HG03066 (cell line): ENCODE data around the gene PBX3.
A peak's percentile ranks its signal among the peaks of the same experiment; 100 is the strongest.

ENCODE experiments used
- ATAC-seq: cut with Tn5 transposase; IDR thresholded peaks from one replicate; pipeline ENCODE4 v1.9.1; 2021; ENCODE audit warnings: low read depth; ENCODE audit not compliant: unreplicated experiment

Gene PBX3

DNA sequence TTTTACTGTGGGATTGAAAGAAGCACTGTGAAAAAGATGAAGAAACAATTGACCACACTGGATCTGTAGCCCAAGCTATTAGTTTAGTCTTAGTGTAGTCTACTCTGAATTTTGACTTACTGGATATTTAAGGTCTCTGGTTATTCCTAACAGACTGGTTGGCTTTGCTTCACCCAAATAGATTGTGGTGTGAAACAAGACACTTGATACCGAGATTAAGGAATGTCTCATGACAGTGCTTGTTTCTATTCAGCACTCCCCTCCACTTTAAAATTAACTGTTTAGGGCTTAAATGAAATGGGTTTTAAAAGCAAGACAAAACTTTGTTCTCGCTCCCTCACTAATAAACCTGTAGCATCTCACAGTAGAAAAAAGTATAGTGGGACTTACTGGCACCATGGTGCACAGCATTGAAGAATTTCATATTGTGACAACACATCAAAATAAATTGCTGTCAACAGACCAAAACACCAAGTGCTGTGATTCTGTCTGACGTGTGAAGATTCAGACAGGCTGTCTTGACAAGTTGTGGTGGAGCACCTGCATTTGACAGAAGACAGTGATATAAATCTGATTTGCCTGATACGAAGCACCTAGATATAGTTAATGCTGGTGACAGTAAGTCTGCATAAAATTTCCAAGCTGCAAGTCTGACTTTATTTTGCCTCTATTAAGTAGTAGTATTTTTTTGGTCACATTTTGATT is 73.1 kb downstream of the PBX3 start:
- ATAC-seq = no peak

DNA sequence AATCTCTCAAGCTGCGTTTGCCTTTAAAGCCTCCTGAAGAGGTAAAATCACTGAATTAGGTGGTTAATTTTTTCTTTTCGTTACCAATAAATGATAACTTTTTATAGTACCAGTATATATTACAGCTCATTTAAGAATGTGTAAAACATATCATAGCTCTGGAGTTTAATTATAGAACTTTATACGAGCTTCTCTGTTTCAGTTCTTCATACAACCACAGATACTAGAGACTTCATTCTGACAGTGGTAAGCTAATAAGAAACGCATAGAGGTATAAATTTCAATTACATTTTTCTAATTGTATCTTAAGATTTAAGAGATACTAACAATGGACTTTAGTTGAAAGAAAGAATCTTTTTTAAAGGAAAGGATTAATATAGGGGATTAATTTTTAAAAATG is 73.9 kb downstream of the PBX3 start:
- no peak for ATAC-seq

DNA sequence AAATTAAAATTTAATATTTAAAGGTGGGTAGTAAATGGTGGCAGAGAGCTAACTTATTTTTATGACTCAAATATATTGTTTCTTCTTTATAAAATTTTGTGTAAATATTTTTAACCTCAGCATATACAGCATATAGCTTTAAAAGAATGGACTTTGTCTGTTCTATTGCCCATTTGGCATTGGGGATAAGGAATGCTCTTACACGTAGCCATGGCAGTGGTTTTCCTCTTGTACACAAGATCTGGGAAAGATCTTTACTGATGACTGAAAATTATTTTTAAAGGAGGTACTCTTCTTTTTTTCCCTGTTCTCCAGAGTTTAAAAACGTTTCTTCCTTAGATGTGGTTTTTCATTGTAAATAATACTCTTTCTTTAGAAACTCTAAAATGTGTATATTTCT is 75.0 kb downstream of the PBX3 start:
- ATAC-seq = no peak

DNA sequence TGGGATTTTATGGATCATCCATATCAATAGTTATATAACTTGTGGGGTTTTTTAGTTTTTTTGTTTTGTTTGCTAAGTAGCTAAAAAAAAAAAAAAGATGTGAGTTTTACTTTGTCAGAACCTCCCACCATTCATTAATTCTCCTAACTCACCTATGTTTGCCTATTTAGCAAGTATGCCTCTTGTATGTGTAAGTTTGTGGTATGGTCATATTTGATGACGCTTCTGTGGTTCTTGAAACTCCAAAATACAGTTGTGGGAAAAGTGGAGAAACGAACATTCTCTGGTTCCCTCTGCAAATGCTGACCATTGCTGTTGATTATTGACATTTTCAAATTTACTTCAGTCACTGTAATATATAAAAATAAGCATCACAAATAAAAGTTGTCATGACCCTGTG is 75.7 kb downstream of the PBX3 start:
- ATAC-seq = no peak

DNA sequence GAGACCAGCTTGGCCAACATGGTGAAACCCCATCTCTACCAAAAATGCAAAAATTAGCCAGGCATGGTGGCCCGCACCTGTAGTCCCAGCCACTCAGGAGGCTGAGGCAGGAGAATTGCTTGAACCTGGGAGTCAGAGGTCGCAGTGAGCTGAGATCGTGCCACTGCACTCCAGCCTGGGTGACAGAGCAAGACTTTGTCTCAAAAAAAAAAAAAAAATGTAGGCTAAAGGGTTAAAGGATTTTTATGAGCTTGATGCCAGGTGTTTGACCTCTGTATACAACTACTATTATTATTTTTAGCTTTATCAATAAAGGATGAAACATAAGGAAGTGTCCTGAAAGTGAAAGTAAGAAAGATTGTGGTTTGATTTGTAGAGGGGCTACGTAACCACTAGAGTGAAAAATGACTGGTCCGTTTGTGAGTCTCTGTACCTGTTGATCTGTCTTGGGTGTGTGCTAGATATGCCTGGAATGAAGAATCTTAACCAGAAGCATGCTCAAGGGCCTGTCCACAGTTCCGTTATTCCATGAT is 76.8 kb downstream of the PBX3 start:
- ATAC-seq = peak; percentile 48

DNA sequence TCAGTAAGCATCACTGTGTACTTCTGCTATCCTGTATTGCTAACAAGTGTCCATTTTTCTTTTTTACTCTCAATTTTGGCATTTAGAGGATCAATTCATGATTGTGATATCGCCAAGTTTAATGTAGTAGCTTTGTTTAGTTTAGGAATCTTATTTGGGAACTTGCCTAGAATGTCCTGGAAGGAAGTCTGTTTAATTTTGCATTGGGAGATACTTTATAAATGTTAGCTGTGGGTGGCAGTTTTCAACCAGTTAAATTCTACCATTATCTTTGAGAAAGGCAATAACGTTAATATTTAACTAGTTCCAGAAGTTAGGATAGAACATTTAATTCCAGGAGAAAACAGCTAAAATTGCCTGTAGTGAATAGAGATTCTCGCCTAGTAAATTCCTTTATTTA is 78.6 kb downstream of the PBX3 start:
- no peak for ATAC-seq

DNA sequence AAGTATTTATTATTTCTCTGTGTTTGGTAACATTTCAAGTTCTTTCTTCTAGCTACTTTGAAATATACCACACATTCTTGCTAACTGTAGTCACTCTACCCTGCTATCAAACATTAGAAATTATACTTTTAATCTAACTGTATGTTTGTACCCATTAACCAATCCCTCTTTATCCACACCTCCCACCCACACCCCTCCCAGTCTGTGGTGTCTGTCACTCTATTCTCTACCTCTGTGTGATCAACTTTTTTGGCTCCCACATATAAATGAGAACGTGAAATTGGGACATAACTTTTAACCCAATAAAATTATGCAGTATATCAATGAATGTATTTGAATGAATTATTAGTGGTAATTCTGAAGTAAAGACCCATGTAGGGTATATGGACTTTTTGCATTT is 79.7 kb downstream of the PBX3 start:
- no peak for ATAC-seq

DNA sequence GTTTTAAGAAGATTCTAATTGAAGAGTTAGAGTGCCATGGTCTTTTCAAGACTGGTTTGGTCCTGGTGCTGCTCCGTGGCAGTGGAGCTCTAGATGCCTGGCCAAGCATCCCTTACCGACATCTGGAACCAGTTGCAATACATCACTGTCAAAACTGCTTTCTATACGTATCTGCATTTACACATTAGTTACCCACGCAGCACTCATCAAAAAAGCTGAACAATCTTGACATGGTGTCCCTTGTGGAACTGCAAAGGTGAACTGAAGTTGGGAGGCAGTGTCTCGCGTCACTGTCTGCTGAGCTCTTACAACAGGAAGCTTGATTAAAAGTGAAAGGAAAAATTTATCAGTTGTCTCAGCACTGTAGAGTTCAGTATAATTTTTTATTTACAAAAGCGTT is 82.6 kb downstream of the PBX3 start:
- peak; percentile 65 for ATAC-seq

DNA sequence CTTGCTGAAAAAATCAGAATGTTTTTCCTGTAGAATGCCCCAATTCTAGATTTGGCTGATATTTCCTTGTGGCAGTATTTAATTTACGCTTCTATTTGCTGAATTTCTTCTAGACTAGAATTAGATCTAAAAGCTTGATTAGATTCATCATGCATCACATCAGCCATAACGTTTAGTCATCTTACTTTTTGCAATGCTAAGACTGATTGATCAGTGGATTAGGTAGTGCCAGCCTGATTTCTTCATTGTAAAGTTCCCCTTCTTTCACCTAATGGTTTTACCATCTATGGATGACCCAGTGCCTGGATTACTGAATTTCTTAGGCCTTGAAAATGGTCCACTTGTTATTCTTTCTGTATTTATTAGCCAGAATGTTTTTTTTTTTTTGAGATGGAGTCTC is 83.9 kb downstream of the PBX3 start:
- no peak for ATAC-seq

DNA sequence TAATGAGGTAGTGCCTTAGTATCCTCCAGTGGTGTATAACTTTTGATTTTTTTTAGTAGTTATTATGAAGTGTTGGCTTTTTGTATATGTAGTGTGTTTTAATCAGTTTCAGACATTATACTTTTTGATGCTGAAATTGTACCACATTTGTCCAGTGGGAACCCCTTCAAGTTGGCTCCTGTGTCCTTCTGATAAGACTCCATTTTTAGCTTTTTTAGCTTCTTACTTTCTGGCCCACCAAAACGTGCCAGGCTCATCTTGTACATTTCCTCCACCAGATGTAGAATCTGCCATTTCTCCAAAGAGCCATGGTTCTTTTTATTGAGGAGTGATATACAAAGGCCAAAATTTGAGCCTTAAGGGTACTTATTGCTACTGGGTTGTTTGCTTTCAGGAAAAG is 84.4 kb downstream of the PBX3 start:
- no peak for ATAC-seq

DNA sequence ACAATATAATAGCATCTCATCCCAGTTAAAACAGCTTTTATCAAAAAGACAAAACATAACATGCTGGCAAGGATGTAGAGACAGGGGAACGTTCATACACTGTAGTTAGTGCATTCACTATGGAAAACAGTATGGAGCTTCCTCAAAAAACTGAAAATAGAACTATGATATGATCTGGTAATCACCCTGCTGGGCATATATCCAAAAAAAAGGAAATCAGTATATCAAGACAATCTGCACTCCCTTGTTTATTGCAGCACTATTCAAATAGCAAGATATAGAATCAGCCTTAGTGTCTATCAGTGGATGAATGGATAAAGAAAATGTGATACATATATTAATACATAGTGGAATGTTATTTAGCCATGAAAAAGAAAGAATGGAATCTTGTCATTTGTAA is 88.5 kb downstream of the PBX3 start:
- ATAC-seq = no peak

DNA sequence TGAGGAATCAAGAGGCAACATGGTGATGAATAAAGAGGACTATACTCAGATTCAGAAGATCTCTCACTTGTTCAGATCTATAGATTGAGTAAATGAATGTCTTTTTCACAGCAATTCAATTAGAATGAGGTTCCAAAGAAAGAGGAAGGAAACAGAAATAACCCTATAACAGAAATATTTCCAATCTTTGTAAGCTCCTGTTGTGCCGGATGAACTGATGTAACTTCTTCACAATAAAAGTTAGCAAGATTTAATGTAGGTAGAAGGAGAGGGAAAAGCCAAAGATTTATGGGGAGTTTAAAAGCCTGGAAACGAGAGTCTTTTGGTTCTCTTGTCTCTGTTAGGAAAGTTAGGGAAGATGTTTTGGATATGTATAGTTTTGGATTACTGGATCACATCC is 92.1 kb downstream of the PBX3 start:
- ATAC-seq = no peak

DNA sequence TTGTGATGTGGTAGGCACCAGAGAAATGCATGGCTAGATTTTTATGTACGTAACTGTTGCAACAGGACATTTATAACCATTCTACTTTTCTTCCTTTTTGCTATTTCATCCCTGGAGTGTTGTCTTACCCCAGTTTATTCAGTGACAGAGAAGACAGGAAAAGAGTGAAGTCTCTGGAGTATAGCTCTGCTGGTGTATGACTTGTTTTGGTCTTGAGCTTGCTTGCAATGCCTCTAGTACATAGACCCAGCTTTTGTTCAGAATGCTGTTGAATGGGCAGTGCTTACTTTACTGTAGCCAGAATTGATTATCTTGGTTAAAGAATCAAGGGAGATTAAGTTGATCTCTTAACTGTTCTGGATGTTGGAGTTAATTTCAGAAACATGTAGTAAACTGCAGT is 94.3 kb downstream of the PBX3 start:
- ATAC-seq = no peak

DNA sequence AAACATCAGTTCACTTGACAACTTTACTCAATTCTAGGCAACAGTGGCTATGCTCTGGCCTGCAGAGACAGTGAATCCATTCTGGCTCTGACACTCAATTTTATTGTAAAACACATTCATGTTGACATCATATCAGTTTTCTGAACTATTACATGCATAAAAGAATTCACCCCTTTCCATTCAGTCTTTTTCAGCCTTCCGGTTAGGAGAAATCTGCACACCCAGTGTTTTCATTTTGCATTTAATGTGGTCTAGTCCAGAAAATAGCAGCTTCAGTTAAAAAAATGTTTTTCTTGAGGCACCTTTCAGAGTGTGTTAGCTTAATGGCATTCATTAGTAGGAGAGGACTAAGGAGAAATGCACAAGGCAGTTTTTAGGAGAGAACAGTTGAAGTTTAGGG is 95.1 kb downstream of the PBX3 start:
- ATAC-seq = no peak

DNA sequence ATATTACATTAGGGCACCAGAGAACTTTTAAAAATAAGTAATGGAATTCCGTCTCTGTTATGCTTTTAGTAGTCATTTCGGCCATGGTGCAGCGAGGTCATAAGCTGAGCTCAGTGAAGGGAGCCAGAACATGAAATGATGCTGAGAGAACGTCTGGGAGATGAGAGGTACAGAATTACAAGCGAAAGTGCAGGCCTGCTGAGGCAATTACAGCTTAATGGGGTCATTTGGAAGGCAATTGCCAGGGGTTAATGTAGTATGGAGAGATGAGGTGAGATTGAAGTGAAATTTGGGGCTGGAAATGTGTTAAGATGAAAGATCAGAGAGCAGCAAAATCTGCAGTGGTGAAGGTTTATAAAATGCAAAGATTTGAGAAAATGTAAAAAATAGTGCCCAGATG is 96.5 kb downstream of the PBX3 start:
- no peak for ATAC-seq

DNA sequence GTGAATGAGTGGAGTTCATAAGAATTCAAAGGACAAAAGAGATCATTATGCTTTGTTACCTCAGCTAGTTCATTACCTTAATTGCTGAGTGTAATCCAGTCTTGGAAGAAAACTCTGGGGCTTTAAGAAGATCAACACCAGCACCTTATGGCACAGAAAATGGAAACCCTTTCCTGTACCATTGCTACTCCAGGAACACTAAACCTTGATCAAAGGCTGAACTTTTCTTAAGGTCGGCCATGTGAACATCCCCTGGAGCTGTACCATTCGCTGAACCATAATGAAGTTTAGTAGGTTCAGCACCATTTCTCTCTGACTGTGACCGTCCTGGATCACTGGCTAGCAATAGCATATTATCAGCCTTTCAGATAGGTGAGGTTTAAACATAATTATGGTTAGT is 97.4 kb downstream of the PBX3 start:
- no peak for ATAC-seq

DNA sequence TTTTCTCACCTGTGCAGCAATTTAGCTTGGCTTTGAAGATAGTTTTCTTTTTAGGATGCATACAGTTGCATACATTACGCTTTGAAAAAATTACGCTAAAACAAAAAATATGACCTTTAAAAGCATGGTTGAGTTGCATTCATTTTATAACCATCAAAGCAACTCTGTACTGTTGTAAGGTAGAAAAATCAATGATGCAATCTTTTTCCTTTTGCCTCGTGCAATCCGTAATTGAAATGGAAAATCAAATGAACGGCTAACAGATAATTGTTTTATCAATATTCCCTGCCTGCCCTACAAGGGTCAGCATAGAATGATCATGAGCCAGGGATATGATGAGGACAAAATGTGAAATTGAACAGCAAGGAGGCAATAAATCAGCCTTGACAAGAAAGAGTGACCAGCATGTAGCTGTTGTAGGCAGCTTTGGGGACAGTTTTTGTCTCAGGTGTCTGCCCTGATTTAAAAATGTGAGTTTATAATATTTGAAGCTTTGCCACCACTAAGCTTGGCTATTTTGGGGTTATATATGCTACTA is 98.2 kb downstream of the PBX3 start:
- ATAC-seq = no peak

DNA sequence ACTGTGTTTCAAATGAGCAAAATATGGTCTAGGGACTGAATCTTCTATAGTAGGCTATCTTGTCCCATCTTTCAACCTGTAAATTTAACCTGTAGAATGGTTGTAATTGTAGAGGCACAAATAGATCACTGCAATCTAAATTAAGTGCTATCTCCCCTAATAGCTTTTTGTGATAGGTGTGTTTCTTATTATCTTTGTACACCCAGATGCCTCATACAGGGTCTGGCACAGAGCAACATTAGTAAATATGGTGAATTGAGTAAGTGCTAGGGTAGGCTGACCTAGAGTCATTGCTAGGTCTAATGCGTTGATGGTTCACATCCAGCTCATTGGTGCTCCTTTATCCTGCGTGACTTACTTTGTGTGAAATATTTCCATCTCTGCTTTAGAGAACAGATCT is 100.6 kb downstream of the PBX3 start:
- ATAC-seq = no peak

DNA sequence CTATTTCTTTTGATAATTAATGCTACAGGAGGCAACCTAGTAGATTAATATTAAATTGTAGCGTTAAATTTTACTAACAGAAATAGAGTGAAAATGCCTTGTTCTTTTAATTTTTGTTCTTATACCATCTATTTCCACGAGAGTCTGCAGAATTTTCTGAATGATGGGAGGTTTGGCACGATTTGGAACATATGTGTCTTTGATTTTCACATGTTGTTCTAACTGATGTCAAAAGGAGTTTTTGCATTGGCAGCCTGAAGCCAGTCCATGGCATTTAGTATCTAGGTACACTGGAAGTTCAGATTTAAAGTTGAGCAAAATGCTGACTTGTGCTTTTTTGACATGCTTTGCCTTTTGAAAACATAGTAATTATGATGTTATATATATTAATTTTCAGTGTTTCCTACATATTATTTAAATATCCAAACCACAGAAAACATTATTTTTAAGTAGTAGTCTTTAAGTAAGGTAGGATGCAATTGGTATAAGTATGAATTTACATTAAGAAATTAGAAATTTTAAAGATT is 103.0 kb downstream of the PBX3 start:
- no peak for ATAC-seq

DNA sequence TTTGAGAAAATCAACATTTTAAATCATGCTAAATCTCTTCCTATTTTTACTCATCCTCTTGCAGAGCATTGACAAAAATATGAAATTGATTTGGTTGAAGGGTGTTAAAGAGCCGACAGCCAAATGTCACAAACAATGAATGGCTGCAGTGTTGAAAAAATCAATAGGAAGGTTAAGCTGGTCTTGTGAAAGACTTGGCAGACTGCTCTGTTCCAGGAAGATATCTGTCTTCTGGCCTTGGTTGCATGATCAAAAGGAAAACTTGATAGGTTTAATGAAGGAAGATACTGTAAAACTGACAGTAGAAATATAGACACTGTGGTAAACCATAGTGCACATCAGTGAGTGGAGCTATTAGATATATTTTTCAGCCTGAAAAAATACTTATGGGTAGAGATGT is 103.6 kb downstream of the PBX3 start:
- ATAC-seq = no peak

DNA sequence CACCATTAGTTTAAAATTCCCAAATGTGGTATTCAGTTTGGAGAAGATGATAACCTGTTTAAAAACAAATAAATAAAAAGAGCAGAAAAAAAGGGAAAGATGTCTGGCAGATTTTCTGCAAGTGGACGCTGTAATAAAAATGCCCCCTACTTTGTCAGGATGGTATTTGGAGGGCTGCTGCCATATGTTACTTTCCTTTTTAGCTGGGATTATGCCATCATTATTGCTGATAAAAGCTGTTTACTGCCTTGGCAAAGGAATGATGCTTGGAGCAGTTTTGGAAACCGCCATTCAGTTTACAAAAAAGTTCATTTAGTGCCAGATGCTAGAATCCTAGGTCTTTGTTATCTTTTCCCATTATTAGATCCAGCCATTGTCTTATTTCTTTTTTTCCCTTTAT is 104.8 kb downstream of the PBX3 start:
- ATAC-seq = no peak

DNA sequence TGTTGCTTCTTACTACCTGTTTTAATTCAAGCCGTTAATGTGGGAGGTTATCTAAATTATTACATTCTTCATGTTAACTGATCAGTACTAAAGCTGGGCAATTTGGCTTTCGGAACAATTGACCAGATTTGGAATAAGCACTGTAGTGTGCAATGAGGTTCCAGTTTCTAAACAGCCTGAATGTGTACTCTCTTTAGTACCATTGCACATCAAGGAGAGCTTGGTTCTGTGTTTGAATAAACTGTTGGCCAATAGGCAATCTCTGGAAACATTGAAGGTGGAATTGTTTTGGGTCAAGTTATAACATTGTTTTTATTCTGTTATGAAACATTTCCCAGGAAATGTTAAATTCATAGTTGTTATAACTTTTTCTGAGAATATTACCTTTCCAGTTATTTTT is 105.2 kb downstream of the PBX3 start:
- ATAC-seq = no peak
